Astrocyte (in vitro differentiated cells and primary cell): ENCODE measurements around the gene L3MBTL4.

ENCODE experiments used
- CTCF ChIP-seq: IDR thresholded peaks from 2 replicates; pipeline ENCODE4 v1.5.1; 2011; ENCODE audit warnings: low read depth, mild to moderate bottlenecking, inconsistent platforms, low read length, moderate library complexity; ENCODE audit not compliant: insufficient read depth
- EZH2 ChIP-seq: IDR thresholded peaks from 2 replicates; pipeline ENCODE4 v1.6.1; 2012; ENCODE audit warnings: mild to moderate bottlenecking, low read length, inconsistent platforms; ENCODE audit not compliant: insufficient read depth

GRCh38 chr18:5958822-5959221 is 455.9 kb downstream of the L3MBTL4 start:
- no peak for TF ChIP-seq CTCF
- TF ChIP-seq EZH2 = no peak
